Measurements from ENCODE around the gene MFSD2A.
A peak's percentile ranks its signal among the peaks of the same experiment; 100 is the strongest.

The MFSD2A gene

GRCh38 chr1:39958403-39959200 is 3.7 kb downstream of the MFSD2A start:
- H3K36me3 ChIP-seq (ENCODE audit: control insufficient read depth, low read length), result peaks cover 33% of the 10 kb centered on the region
- TF ChIP-seq CTCF (IDR thresholded peaks at IDR 0.05; ENCODE audit: low read depth, low read length, poor library complexity, severe bottlenecking) (no peak), EZH2phosphoT487 (IDR thresholded peaks at IDR 0.05; ENCODE audit: borderline replicate concordance, low read length) (no peak)

GRCh38 chr1:39959651-39960333 is 4.8 kb downstream of the MFSD2A start:
- no peaks in the 10 kb centered on the region for H3K9me3 ChIP-seq (ENCODE audit: control insufficient read depth, insufficient read depth, low read length)
- H3K4me3 ChIP-seq (ENCODE audit: low read length), result peak overlapping the region; percentile 65
- H4K20me1 ChIP-seq (ENCODE audit: control insufficient read depth, insufficient read depth, low read depth, low read length), result 0 out of 2 replicates have a peak, but pooled peaks cover 5% of the 10 kb centered on the region
- peaks cover 14% of the 10 kb centered on the region for H3F3A ChIP-seq (ENCODE audit: control insufficient read depth, insufficient read depth)
- peaks cover 39% of the 10 kb centered on the region for H3K36me3 ChIP-seq (ENCODE audit: control insufficient read depth, low read length)
- peak overlapping the region; percentile 65; the same call in 1 of the 2 replicates for H3K27ac ChIP-seq (ENCODE audit: low read depth, low read length)
- no peaks in the 10 kb centered on the region for H3K9me2 ChIP-seq (replicated peaks; ENCODE audit: control insufficient read depth, low read length)
- peak overlapping the region; percentile 80 for H3K4me2 ChIP-seq (ENCODE audit: low read length)
- no peaks in the 10 kb centered on the region for H3K27me3 ChIP-seq (ENCODE audit: control insufficient read depth, low read length)
- TF ChIP-seq CTCF (IDR thresholded peaks at IDR 0.05; ENCODE audit: low read depth, low read length, poor library complexity, severe bottlenecking), result no peak
- no peak for TF ChIP-seq EZH2phosphoT487 (IDR thresholded peaks at IDR 0.05; ENCODE audit: borderline replicate concordance, low read length)
- H3K79me2 ChIP-seq (ENCODE audit: control insufficient read depth, low read length), result peaks cover 24% of the 10 kb centered on the region
- peaks cover 33% of the 10 kb centered on the region for H3K4me1 ChIP-seq (ENCODE audit: control insufficient read depth, low read length)

More at GRCh38 chr1:39958403-39959200, 3.7 kb downstream of the MFSD2A start:
- Histone ChIP-seq H3K9me3 (ENCODE audit: control insufficient read depth, insufficient read depth, low read length) (no peaks in the 10 kb centered on the region), H3K27ac (ENCODE audit: low read depth, low read length) (no peak overlapping the region), H3K27me3 (ENCODE audit: control insufficient read depth, low read length) (no peaks in the 10 kb centered on the region), H3F3A (ENCODE audit: control insufficient read depth, insufficient read depth) (peaks cover 14% of the 10 kb centered on the region), H3K4me2 (ENCODE audit: low read length) (no peak overlapping the region), H3K79me2 (ENCODE audit: control insufficient read depth, low read length) (peaks cover 24% of the 10 kb centered on the region), H3K4me1 (ENCODE audit: control insufficient read depth, low read length) (peaks cover 40% of the 10 kb centered on the region), H3K4me3 (ENCODE audit: low read length) (no peak overlapping the region), H3K9me2 (replicated peaks; ENCODE audit: control insufficient read depth, low read length) (no peaks in the 10 kb centered on the region), H4K20me1 (ENCODE audit: control insufficient read depth, insufficient read depth, low read depth, low read length) (0 out of 2 replicates have a peak, but pooled peaks cover 5% of the 10 kb centered on the region)

GRCh38 chr1:39960431-39960958 is 5.5 kb downstream of the MFSD2A start:
- H3K4me3 ChIP-seq (ENCODE audit: low read length), result peak overlapping the region; percentile 65

More at GRCh38 chr1:39960431-39960958, 5.5 kb downstream of the MFSD2A start:
- H4K20me1 ChIP-seq (ENCODE audit: control insufficient read depth, insufficient read depth, low read depth, low read length), result 0 out of 2 replicates have a peak, but pooled peaks cover 5% of the 10 kb centered on the region
- H3K27me3 ChIP-seq (ENCODE audit: control insufficient read depth, low read length), result no peaks in the 10 kb centered on the region
- peak overlapping the region; percentile 65 for H3K27ac ChIP-seq (ENCODE audit: low read depth, low read length)
- H3K9me3 ChIP-seq (ENCODE audit: control insufficient read depth, insufficient read depth, low read length), result no peaks in the 10 kb centered on the region
- H3K36me3 ChIP-seq (ENCODE audit: control insufficient read depth, low read length), result peaks cover 46% of the 10 kb centered on the region
- peaks cover 33% of the 10 kb centered on the region for H3K4me1 ChIP-seq (ENCODE audit: control insufficient read depth, low read length)
- TF ChIP-seq CTCF (IDR thresholded peaks at IDR 0.05; ENCODE audit: low read depth, low read length, poor library complexity, severe bottlenecking) (no peak), EZH2phosphoT487 (IDR thresholded peaks at IDR 0.05; ENCODE audit: borderline replicate concordance, low read length) (no peak)
- peak overlapping the region; percentile 80 for H3K4me2 ChIP-seq (ENCODE audit: low read length)
- no peaks in the 10 kb centered on the region for H3K9me2 ChIP-seq (replicated peaks; ENCODE audit: control insufficient read depth, low read length)
- H3F3A ChIP-seq (ENCODE audit: control insufficient read depth, insufficient read depth), result peaks cover 14% of the 10 kb centered on the region
- peaks cover 21% of the 10 kb centered on the region for H3K79me2 ChIP-seq (ENCODE audit: control insufficient read depth, low read length)
